Astrocyte of the cerebellum (primary cell): ENCODE results near the gene CNTRL.

ENCODE experiments used
- DNase-seq: peaks from one replicate; pipeline ENCODE4 v3.0.0-alpha.2; 2011; ENCODE audit warnings: low read depth
- H3K4me3 ChIP-seq: 2 replicates; pipeline ENCODE4 v1.5.1; 2011; ENCODE audit warnings: mild to moderate bottlenecking, low read depth, low read length, moderate library complexity
- in situ Hi-C: cut with HindIII; loops from 2 replicates; pipeline ENCODE4 v1.10.0; 2017; ENCODE audit warnings: low sequenced_read_pairs
- TF ChIP-seq, protein P1 (sequence below): IDR thresholded peaks from 2 replicates; pipeline ENCODE4 v1.5.1; 2012; ENCODE audit warnings: low read length, low read depth, moderate library complexity, mild to moderate bottlenecking; ENCODE audit errors: missing control alignments

The CNTRL gene

GRCh38 chr9:121141306-121141705 lies 66.6 kb downstream of the CNTRL start:
- in situ Hi-C loops = no loop called here
- TF ChIP-seq, protein P1, sequence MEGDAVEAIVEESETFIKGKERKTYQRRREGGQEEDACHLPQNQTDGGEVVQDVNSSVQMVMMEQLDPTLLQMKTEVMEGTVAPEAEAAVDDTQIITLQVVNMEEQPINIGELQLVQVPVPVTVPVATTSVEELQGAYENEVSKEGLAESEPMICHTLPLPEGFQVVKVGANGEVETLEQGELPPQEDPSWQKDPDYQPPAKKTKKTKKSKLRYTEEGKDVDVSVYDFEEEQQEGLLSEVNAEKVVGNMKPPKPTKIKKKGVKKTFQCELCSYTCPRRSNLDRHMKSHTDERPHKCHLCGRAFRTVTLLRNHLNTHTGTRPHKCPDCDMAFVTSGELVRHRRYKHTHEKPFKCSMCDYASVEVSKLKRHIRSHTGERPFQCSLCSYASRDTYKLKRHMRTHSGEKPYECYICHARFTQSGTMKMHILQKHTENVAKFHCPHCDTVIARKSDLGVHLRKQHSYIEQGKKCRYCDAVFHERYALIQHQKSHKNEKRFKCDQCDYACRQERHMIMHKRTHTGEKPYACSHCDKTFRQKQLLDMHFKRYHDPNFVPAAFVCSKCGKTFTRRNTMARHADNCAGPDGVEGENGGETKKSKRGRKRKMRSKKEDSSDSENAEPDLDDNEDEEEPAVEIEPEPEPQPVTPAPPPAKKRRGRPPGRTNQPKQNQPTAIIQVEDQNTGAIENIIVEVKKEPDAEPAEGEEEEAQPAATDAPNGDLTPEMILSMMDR = no peak
- H3K4me3 ChIP-seq = no peak overlapping the region
- no peak for DNase-seq

GRCh38 chr9:121141706-121142105 lies 67.0 kb downstream of the CNTRL start:
- TF ChIP-seq, protein P1 = no peak
- in situ Hi-C loops = no loop called here
- DNase-seq = no peak
- H3K4me3 ChIP-seq = no peak overlapping the region

GRCh38 chr9:121143771-121144170 lies 69.0 kb downstream of the CNTRL start:
- in situ Hi-C loops = no loop called here
- DNase-seq = no peak
- TF ChIP-seq, protein P1 = no peak
- no peak overlapping the region for H3K4me3 ChIP-seq

DNA sequence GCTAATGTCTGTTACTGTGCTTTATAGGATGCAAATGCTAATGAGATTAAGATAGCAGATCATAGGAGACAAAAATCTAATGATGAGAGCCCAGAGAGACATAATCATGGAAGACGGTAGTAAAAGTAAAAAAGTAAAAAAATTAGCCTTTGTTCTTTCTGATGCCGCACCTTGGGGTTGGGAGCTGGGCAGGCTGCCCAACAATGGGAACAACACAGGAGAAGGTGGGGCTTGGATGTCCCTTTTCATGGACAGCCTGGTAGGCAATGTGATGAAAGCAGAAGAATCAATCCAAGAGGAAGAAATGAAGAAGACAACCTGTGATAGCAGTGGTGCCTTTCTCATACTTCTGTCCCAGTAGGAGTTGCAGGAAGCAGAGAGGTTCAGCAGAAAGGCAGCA lies 69.7 kb downstream of the CNTRL start:
- no peak for DNase-seq
- in situ Hi-C loops = no loop called here
- H3K4me3 ChIP-seq = no peak overlapping the region
- TF ChIP-seq, protein P1 = no peak

DNA sequence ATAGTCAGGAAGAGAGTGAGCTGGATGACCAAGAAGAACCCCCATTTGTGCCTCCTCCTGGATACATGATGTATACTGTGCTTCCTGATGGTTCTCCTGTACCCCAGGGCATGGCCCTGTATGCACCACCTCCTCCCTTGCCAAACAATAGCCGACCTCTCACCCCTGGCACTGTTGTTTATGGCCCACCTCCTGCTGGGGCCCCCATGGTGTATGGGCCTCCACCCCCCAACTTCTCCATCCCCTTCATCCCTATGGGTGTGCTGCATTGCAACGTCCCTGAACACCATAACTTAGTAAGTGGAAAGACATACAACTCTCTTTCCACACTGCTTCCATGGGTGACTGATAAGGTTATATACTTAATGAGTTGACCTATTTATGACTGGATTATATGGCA lies 75.4 kb downstream of the CNTRL start:
- TF ChIP-seq, protein P1 = no peak
- no peak for DNase-seq
- in situ Hi-C loops = no loop called here
- no peak overlapping the region for H3K4me3 ChIP-seq

DNA sequence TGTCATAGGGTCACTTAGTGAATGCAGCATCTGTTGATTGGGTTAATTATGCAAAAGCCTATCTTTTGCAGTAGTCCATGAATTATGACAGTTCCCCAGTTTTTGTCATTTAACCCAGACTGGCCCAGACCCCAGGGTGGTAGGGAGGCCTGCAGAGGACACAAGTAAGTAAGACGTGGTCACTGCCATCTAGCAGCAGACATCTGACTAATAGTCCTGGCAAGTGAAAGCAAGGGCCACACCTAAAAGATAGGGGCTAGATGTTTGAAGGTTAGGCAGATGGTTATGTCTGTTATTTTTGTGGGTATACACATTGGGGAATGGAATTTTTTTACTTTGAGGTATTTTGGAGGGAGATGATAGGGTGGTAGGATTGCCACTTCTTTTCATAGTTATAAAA lies 78.9 kb downstream of the CNTRL start:
- H3K4me3 ChIP-seq = no peak overlapping the region
- in situ Hi-C loops = no loop called here
- no peak for DNase-seq
- TF ChIP-seq, protein P1 = no peak

DNA sequence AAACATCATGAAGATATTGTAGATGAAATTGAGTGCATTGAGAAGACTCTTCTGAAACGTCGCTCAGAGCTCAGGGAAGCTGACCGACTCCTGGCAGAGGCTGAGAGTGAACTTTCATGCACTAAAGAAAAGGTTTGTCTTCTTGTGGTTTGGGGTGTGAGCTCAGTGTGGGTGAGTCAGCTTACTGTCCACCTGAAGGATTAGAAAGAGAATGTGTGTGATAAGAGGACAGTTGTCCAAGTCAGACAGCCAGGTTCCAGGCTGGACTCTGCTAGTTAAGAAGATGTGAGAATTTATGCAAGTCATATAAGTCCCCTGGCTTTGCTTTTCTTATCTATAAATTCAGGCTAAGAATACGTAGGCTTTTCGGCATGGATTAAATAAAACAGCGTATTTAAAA lies 80.0 kb downstream of the CNTRL start:
- peak; percentile 9 for DNase-seq
- in situ Hi-C loops = no loop called here
- no peak overlapping the region for H3K4me3 ChIP-seq
- TF ChIP-seq, protein P1 = no peak
